ENCODE measurements around the gene VEZF1.

GRCh38 chr17:57986841-57987580, 1.0 kb downstream of the VEZF1 start:
- TF ChIP-seq POLR2AphosphoS5 (IDR thresholded peaks at IDR 0.05): no peak
- no peak for TF ChIP-seq CTCF (IDR thresholded peaks at IDR 0.05)
- TF ChIP-seq POLR2A (IDR thresholded peaks at IDR 0.05): no peak
